Keratinocyte (primary cell): ENCODE measurements around the gene ACACA. TPM values are rescaled to one million over a fixed set of nuclear protein-coding genes. Genes with fewer than 3 reads are reported as not detected.
A peak's percentile ranks its signal among the peaks of the same experiment; 100 is the strongest.
"Not testable (repeated sequence)": the region's sequence is repeated elsewhere in the genome, so short reads cannot be mapped to it uniquely, and the experiment has no call there.

ENCODE experiments used
- DNase-seq: peaks from one replicate; pipeline ENCODE4 v3.0.0-alpha.2; 2011; ENCODE audit warnings: low read depth, missing footprints, low spot score
- FAIRE-seq: peaks from 2 replicates; lab custom pipeline; 2011; peaks lifted over from hg19 to GRCh38; lab: Jason Lieb, UNC
- H2AFZ ChIP-seq: 2 replicates; pipeline ENCODE4 v1.6.0; 2012; ENCODE audit warnings: low read length, control low read depth, inconsistent platforms; ENCODE audit not compliant: control insufficient read depth
- H3K27ac ChIP-seq: 2 replicates; pipeline ENCODE4 v1.5.1; 2011; ENCODE audit warnings: low read length; ENCODE audit not compliant: control insufficient read depth, insufficient read depth
- H3K27me3 ChIP-seq: 3 replicates; pipeline ENCODE4 v1.6.0; 2011; ENCODE audit warnings: low read length; ENCODE audit not compliant: control insufficient read depth, insufficient read depth; ENCODE audit errors: extremely low read depth
- H3K36me3 ChIP-seq, 2 experiments: 2 replicates in 1 of 2; 3 replicates in 1 of 2; pipeline ENCODE4 v1.5.1; 2011; ENCODE audit warnings: low read length in 2 of 2, mild to moderate bottlenecking in 1 of 2; ENCODE audit not compliant: control insufficient read depth in 2 of 2, insufficient read depth in 2 of 2; ENCODE audit errors: extremely low read depth in 1 of 2
- H3K4me1 ChIP-seq: 3 replicates; pipeline ENCODE4 v1.5.1; 2011; ENCODE audit warnings: low read length; ENCODE audit not compliant: control insufficient read depth, insufficient read depth; ENCODE audit errors: extremely low read depth
- H3K4me2 ChIP-seq: 3 replicates; pipeline ENCODE4 v1.6.0; 2011; ENCODE audit warnings: low read depth, low read length; ENCODE audit not compliant: control insufficient read depth, insufficient read depth; ENCODE audit errors: extremely low read depth
- H3K4me3 ChIP-seq, 3 experiments: fragments of 200-600 bp in 1 of 3; sonication (generic) in 1 of 3; 2 replicates in 2 of 3; 3 replicates in 1 of 3; pipeline ENCODE4 v1.5.1; 2011 to 2016; ENCODE audit warnings: low read length in 3 of 3, mild to moderate bottlenecking in 3 of 3, control low read depth in 2 of 3, inconsistent platforms in 1 of 3, low read depth in 1 of 3, mixed read lengths in 1 of 3, mixed run types in 1 of 3, moderate library complexity in 1 of 3; ENCODE audit not compliant: control insufficient read depth in 2 of 3, insufficient read depth in 2 of 3; ENCODE audit errors: extremely low read depth in 1 of 3
- H3K79me2 ChIP-seq: 2 replicates; pipeline ENCODE4 v1.6.0; 2012; ENCODE audit warnings: low read length; ENCODE audit not compliant: control insufficient read depth, insufficient read depth
- H3K9ac ChIP-seq: 3 replicates; pipeline ENCODE4 v1.6.0; 2011; ENCODE audit warnings: low read length; ENCODE audit not compliant: control insufficient read depth, insufficient read depth; ENCODE audit errors: extremely low read depth
- H3K9me1 ChIP-seq: 3 replicates; pipeline ENCODE4 v1.6.0; 2011; ENCODE audit warnings: low read length; ENCODE audit not compliant: control insufficient read depth, insufficient read depth; ENCODE audit errors: extremely low read depth
- H3K9me3 ChIP-seq: 2 replicates; pipeline ENCODE4 v1.5.1; 2012; ENCODE audit warnings: low read depth, low read length; ENCODE audit not compliant: control insufficient read depth
- H4K20me1 ChIP-seq: 3 replicates; pipeline ENCODE4 v1.6.0; 2011; ENCODE audit warnings: low read length; ENCODE audit not compliant: control insufficient read depth, insufficient read depth; ENCODE audit errors: extremely low read depth
- CTCF ChIP-seq, 3 experiments: IDR thresholded peaks in 1 of 3; conservative IDR thresholded peaks in 1 of 3; optimal IDR thresholded peaks in 1 of 3; 2 replicates in 2 of 3; 3 replicates in 1 of 3; pipeline versions ENCODE3 to v1.5.1; 2011; ENCODE audit warnings: low read length in 3 of 3, mild to moderate bottlenecking in 3 of 3, moderate library complexity in 2 of 3, control low read depth in 1 of 3, inconsistent platforms in 1 of 3; ENCODE audit not compliant: insufficient read depth in 2 of 3; ENCODE audit errors: extremely low read depth in 1 of 3
- EZH2 ChIP-seq: IDR thresholded peaks from one replicate; pipeline ENCODE4 v1.6.1; 2012; ENCODE audit warnings: inconsistent platforms, mild to moderate bottlenecking, low read length, moderate library complexity
- dilution Hi-C: fragments of 300-500 bp; cut with MboI; formaldehyde crosslinking; loops from one replicate; pipeline ENCODE4 v1.7.0; 2020; ENCODE audit warnings: low sequenced_read_pairs; ENCODE audit not compliant: extremely low pct_ligation_motif_present
- polyA plus RNA-seq, 5 experiments: library from polyadenylated mRNA; depleted of rRNA in 3 of 5; stranded (reverse) in 3 of 5; stranded (forward) in 1 of 5; unstranded in 1 of 5; fragments of >200 nt; gene quantifications; 1 replicate in 1 of 5; 2 replicates in 3 of 5; 3 replicates in 1 of 5; pipeline versions ENCODE4 v1.2.1 to v1.2.3, GENCODE V29; 2011 to 2012; ENCODE audit warnings: missing spikeins in 2 of 5, low read depth in 1 of 5, low replicate concordance in 1 of 5

The ACACA gene
- polyA plus RNA-seq, 1 donor (not counting 4 experiments of a cell fraction or from before 2014, with no cell fraction given): 85.8 TPM

- dilution Hi-C loops: no loop called here
- FAIRE-seq (no peak), DNase-seq (no peak)
- no peaks in the 10 kb centered on the region for H3K27me3 ChIP-seq
- H3K4me3 ChIP-seq: no peak overlapping the region
- no peaks in the 10 kb centered on the region for H4K20me1 ChIP-seq
- H3K9me3 ChIP-seq: no peaks in the 10 kb centered on the region
- no peak overlapping the region for H3K4me2 ChIP-seq
- peaks cover 6% of the 10 kb centered on the region for H3K4me1 ChIP-seq
- no peaks in the 10 kb centered on the region for H3K9me1 ChIP-seq
- peaks cover 3 to 16% of the 10 kb centered on the region in 2 experiments for H3K36me3 ChIP-seq
- no peak for TF ChIP-seq EZH2
- TF ChIP-seq CTCF (optimal IDR thresholded peaks at IDR 0.05 in 1 of 3, IDR thresholded peaks at IDR 0.05 in 1 of 3, conservative IDR thresholded peaks at IDR 0.05 in 1 of 3; ENCODE audit: extremely low read depth in 1 of 3, insufficient read depth in 2 of 3, low read length in 3 of 3): no peak
- no peak overlapping the region for H2AFZ ChIP-seq
- no peak overlapping the region for H3K27ac ChIP-seq
- H3K79me2 ChIP-seq: peaks cover 20% of the 10 kb centered on the region
- H3K9ac ChIP-seq: no peak overlapping the region
Observed at GRCh38 chr17:37410357-37410756, 3.7 kb upstream of the ACACA start.

- Histone ChIP-seq H3K79me2 (peaks cover 33% of the 10 kb centered on the region), H3K4me1 (peaks cover 14% of the 10 kb centered on the region)
- dilution Hi-C loops, H3K9me1 ChIP-seq, H4K20me1 ChIP-seq, DNase-seq, H3K27me3 ChIP-seq, H3K9me3 ChIP-seq, H3K36me3 ChIP-seq, H3K9ac ChIP-seq, H3K4me2 ChIP-seq, H2AFZ ChIP-seq, H3K4me3 ChIP-seq, FAIRE-seq, H3K27ac ChIP-seq: not testable (repeated sequence)
Observed at GRCh38 chr17:37408145-37408479, 1.5 kb upstream of the ACACA start.

- DNase-seq (no peak), FAIRE-seq (no peak)
- Histone ChIP-seq H3K9me3 (no peaks in the 10 kb centered on the region), H3K36me3 (peaks cover 0 to 4% of the 10 kb centered on the region in 2 experiments), H3K9ac (peak overlapping the region; percentile 95), H3K79me2 (peaks cover 33% of the 10 kb centered on the region), H3K4me1 (peaks cover 15% of the 10 kb centered on the region), H3K4me3 (peak overlapping the region; percentile 82 to 91 (median 89)), H3K27me3 (no peaks in the 10 kb centered on the region), H3K27ac (peak overlapping the region; percentile 80), H2AFZ (peak overlapping the region; percentile 76), H3K9me1 (no peaks in the 10 kb centered on the region), H4K20me1 (no peaks in the 10 kb centered on the region), H3K4me2 (peak overlapping the region; percentile 85)
- TF ChIP-seq CTCF (optimal IDR thresholded peaks at IDR 0.05 in 1 of 3, IDR thresholded peaks at IDR 0.05 in 1 of 3, conservative IDR thresholded peaks at IDR 0.05 in 1 of 3; ENCODE audit: extremely low read depth in 1 of 3, insufficient read depth in 2 of 3, low read length in 3 of 3) (no peak), EZH2 (no peak)
- dilution Hi-C loops: no loop called here
Observed at GRCh38 chr17:37405955-37406634, 541 bp downstream of the ACACA start.

- H3K9me3 ChIP-seq, FAIRE-seq, dilution Hi-C loops, H3K9me1 ChIP-seq, H4K20me1 ChIP-seq, H3K36me3 ChIP-seq, H2AFZ ChIP-seq, DNase-seq, H3K27me3 ChIP-seq: not testable (repeated sequence)
- Histone ChIP-seq H3K4me3 (peak overlapping the region; percentile 82 to 91 (median 89)), H3K4me2 (peak overlapping the region; percentile 85), H3K79me2 (peaks cover 33% of the 10 kb centered on the region), H3K9ac (peak overlapping the region; percentile 95), H3K4me1 (peaks cover 15% of the 10 kb centered on the region), H3K27ac (peak overlapping the region; percentile 80)
Observed at GRCh38 chr17:37405522-37405921, 1.1 kb downstream of the ACACA start.
